Testis (tissue), 2 donors: ENCODE measurements around the gene COX10.
"Not testable (repeated sequence)": the region's sequence is repeated elsewhere in the genome, so short reads cannot be mapped to it uniquely, and the experiment has no call there.

Experiments
- CTCF ChIP-seq, 3 experiments: fragments of 450-650 bp in 2 of 3; fragments of 200-600 bp in 1 of 3; sonication (generic) in 1 of 3; IDR thresholded peaks; one replicate each; pipeline ENCODE4 v1.5.1; 2016 to 2019; ENCODE audit warnings: antibody characterized with exemption in 3 of 3, mild to moderate bottlenecking in 2 of 3, moderate library complexity in 1 of 3
- POLR2A ChIP-seq: fragments of 450-650 bp; IDR thresholded peaks from one replicate; pipeline ENCODE4 v1.6.1; 2017; ENCODE audit warnings: antibody characterized with exemption, mild to moderate bottlenecking, moderate library complexity

- TF ChIP-seq CTCF (IDR thresholded peaks at IDR 0.05); POLR2A: not testable (repeated sequence)
Measured at GRCh38 chr17:14192039-14192438, 122.7 kb downstream of the COX10 start.
